NCI-H1105 treated with DMSO at 0.1 percent for 48 hours (cell line): ENCODE data around the gene ZNF185.

Source experiments
- DNase-seq: peaks from one replicate; lab custom pipeline; 2025; lab: John Stamatoyannopoulos, UW

Gene ZNF185

DNA sequence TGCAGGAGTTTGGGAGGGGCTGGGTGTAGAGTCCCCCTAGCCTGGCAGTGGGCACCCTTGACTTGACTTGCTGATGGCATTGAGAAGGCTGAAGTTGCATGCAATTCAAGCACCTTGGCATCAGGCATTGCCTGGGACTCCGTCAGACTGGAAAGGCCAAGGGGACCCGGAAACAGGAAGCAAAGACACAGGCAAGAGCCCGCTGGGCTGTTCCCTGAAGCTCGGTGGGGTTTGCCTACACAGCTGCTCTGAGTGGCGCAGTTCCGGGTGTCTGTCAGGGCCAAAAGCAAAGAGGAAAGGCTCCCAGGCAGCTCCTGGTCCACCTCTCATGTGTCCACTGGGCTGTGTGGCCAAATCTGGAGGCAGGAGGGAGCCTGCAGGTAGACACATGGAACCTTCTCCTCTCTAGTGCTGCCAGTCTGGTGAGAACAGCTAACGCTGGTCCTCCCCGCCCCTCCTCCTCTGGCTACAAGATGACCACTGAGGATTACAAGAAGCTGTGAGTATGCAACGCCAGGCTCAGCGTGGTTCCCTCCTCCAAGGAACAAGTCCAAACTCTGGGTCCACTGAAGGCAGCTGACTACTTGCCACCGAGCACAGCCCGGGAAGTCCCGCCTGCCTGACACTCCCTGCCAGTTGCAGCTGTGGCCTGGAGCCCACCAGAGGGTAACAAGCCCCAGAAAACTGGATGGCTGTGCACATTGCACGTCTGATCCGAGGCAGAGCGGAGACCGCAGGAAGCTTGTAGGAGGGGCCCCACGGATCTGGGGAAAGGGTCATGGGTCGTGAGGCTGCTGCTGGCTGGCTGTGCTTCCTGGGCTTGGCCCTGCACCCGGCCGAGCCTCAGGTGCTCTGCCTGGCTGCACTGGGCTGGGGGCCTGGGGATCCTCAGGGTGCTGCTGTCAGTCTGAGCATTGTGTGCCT is 20.1 kb downstream of the ZNF185 start:
- DNase-seq, result no peak

DNA sequence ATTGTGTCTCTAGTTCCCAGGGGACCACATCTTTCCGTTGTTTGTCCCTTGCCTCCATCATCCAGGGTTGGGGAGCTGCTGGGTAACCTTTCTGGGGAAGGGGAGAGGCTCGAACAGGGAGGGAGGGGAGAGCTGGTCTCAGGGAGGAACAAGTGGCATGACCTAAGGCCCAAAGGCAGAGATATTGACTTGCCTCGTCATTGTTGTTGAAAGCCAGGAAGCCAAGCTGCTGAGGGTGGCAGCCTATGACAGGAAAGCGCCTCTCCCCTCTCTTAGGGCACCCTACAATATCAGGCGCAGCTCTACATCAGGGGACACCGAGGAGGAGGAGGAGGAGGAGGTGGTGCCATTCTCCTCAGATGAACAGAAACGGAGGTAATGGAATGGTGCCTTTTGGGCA is 20.8 kb downstream of the ZNF185 start:
- DNase-seq, result no peak

DNA sequence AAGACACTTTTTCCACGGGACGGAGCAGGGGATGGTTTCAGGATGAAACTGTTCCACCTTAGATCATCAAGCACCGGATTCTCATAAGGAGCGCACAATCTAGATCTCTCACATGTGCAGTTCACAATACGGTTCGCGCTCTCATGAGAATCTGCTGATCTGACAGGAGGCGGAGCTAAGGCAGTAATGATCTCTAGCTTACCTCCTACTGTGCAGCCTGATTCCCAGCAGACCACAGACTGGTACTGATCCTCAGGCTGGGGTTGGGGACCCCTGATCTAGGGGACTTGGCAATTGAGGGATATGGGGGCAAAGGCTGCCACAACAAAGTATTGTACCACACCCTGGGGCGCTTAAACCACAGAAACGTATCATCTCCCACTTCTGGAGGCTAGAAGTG is 25.7 kb downstream of the ZNF185 start:
- no peak for DNase-seq

DNA sequence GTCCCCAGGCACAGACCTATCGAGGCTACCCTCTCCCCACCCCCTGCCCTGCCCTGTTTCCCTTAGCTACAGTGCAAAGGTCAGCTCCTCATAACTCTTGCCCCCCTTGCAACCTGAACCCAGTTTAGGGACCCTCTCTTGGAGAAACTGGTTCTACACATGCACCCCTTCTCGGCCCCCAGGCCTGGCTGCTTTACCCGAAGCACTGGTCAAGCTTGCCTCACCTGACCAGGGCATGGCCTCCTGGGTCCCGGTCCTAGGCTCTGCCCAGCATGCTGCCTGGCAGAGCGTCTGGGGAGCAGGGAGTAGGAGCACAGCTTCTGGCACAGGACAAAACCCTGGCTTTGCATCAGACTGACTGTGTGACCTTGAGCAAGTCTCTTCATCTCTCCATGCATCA is 28.0 kb downstream of the ZNF185 start:
- no peak for DNase-seq

DNA sequence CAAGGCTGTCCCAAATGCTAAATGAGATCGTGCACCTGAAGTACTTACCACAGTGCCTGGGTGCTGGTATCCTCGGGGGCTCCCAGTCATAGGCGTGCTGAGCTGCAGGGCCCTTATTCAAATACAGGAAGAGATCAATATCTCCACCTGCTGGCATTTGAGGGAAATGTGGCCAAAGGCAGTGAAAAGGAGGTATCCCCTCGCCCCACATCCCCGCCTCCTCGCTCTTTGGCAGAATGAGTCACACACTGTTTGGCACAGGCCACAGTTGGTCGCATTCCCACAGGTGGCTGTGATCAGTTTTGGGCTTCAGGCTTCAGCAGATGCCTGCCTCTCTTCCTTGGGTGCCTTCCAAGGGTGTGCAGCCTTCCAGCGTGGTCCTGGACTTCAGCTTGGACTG is 28.4 kb downstream of the ZNF185 start:
- DNase-seq, result peak; percentile 70

DNA sequence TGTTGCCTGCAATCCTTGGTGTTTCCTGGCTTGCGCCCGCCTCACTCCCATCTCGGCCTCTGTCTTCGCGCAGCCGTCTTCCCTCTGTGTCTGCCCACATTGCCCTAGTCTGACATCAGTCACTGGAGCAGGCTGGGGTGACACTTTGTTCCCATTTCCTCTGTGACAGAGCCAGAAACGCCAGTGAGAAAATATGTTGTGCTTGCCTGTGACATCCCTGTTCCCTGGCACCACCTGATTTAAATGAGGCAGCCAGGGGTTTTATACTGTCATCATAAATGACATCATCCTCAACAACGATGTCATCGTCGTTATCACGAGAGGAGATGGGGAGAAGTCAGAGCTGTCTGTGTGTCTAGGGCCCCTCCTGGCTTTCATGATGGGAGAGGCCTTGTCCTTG is 29.1 kb downstream of the ZNF185 start:
- DNase-seq, result no peak

DNA sequence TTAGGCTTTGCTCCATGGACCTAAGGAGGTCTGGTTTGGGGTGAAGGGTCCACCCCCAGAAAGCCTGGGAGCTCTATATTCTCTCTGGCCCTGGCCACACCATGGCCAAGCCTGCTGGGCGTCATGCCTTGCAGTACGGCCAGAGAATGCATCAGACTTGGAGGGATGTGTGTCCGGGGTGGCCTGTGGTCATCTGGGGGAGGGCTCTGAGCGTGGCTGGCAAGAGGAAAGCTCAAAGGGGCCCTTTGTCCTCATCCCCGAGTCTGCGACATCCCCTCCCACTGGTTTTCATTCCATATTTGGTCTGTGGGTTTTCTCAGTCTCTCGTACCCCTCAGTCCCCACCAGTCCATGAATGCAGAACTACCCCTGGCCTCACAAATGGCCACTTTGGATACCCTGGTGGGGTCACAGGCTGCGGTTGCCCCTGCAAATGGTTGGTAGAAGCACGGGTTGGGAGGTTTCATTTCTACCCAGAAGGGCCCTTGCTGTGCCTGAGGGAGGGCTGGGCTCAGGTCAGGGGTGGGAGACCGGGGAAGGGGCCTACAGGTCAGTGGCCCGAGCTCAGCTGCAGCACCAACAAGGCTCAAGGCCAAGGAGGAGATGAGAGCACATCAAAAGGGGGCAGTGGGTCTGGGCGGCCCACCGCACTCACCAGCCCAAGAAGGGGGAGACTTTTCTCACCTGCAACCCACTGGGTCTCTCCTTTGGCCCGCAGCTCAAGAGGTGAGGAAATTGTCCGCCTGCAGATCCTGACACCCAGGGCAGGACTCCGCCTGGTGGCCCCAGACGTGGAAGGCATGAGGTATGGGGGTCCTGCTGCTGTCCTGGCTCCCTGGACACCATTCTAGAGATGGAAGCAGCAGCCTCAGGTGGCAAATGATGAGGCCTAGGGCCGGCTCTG is 30.2 kb downstream of the ZNF185 start:
- no peak for DNase-seq

DNA sequence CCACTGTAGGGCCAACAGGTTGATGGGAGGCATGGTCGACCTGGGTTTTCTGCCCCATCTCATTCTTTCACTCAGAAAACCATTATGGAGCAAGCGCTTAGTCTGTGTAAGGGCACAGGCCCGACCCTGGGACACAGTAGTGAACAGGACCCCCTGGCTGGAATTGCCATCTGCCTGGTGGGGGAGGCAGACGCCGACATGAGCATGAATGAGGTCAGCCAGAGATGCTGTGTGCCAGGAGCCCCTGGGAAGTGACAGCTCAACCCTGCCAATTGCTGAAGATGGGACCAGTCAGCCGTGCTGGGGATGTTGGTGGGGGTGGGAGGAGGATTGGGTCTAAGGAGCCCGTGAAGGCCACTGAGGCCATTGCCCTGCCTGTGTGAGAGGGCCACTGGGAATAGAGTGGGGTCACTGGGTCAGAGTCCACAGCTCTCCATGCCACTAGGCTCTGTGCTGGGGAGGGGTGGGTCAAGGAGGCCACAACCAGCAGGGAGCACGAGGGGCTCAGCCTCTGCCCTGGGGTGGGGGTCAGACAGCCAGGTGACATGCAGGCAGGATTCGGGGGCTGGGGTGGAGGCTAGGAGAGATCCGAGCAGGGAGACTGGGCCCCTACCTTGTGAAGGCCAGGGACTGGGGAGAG is 31.0 kb downstream of the ZNF185 start:
- DNase-seq, result no peak

DNA sequence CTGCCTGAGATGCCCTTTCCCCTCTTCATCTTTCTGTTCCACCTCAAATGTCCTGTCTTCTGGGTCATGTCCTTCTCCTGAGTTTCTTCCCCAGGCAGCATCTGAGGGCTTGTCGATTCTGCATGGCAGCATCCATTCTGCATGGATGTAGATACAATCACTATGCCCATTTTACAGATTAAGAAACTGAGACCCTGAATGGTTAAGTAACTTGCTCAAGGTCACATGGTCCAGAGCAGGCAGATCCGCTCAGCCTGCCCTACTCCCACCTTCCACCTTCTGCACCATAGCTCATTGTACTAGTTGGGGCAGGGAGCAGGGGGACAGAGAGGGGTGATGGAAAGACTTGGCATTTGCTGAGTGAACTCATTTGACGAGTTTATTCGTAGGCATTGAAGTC is 32.0 kb downstream of the ZNF185 start:
- no peak for DNase-seq

DNA sequence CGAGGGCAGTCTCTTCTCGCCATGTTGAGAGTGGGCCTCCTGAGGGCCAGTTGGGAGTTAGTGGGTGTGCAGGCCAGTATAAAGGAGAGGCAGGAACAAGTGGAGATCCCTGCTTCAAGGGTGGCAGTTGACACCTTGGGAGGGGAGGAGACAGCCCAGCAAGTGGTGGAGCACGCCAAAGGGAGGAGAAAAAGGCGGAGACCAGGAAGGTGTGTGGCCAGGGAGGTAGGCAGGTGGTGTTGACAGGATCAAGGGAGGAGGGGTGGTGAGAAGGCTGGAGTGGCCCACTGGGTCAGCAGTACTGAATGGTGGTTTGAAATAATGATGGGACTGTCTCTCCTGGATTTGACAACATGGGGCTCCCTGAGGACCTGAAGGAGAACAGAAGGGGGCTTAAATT is 32.6 kb downstream of the ZNF185 start:
- DNase-seq, result no peak

DNA sequence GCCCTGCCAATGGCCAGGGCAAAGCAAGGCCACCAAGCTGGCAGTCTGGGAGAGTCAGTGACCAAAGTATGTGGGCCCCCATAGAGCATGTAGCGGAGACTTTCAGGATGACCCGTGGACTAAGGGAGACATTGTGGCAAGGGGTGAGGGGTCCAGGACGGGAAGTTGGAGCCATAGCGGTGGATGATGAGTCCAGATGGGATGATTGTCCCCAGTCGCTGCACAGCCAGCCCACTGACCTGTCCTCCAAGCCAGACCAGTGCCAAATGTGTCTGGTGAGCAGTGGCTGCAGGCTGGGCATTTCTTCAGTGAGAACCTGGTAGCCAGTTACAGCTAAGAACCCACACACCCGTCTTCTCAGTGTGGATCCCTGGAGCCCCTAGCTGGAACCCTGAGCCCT is 34.3 kb downstream of the ZNF185 start:
- DNase-seq, result no peak

DNA sequence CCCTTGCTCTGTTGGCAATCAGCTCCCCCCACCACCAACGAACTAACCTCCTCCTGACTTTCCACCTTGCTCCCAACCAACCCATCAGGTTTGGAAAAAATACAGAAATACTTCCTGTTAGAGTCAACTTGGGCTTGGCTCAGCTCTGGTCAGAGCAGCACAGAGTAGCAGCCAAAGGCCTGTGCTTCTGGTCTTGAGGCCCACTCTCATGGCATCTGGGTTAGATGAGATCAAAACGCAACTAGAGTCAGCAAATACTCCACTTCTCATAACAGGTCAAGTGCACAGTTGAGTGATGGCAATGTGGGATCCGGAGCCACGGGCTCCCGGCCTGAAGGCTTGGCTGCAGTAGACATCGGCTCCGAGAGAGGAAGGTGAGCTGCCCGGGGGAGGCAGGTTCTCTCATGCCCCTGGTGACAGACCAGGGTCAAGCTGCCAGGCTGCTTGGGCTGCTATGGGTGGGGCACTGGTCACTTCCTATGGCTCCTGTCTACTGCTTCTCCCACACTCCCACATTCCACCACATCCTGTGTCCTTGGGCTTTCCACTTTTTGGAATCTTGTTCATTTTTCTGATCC is 34.8 kb downstream of the ZNF185 start:
- DNase-seq, result no peak

DNA sequence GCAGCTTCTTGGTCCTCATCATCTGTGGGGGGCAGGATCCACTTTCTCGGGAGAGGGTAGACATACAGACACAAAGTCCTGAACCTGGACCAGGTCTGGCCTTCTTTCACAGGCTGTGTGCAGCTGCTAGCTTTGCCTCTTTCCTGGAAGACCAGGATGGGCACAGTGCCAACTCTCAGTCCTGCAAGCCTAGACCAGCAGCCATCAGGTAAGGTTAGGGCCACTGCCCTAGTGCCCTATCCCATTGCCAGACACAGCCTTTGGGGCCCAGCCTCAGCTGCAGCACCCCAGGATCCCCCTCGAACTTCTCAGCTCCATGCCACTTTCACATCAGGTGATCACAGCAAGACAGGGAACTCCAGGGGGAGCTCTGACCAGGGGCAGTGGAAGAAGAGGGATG is 38.4 kb downstream of the ZNF185 start:
- DNase-seq, result peak; percentile 36

DNA sequence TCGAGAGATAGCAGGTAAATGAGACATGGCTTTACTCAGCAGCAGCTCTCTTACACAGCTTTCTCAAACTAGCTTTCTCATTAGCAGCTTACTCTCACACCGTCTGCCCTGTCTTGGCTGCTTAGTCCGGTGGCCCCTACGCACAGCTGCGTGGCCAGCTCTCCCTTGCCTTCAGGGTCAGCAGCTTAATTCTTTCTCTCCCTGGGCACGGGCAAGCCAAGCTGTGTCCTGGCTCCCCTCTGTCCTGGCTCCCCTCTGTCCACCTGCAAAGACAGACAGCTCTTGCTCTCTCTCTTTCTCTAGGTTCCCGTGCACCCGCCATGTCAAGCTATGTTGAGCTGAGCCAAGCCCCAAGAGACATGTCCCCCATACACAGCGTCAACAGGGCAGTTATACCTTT is 39.4 kb downstream of the ZNF185 start:
- DNase-seq, result no peak

DNA sequence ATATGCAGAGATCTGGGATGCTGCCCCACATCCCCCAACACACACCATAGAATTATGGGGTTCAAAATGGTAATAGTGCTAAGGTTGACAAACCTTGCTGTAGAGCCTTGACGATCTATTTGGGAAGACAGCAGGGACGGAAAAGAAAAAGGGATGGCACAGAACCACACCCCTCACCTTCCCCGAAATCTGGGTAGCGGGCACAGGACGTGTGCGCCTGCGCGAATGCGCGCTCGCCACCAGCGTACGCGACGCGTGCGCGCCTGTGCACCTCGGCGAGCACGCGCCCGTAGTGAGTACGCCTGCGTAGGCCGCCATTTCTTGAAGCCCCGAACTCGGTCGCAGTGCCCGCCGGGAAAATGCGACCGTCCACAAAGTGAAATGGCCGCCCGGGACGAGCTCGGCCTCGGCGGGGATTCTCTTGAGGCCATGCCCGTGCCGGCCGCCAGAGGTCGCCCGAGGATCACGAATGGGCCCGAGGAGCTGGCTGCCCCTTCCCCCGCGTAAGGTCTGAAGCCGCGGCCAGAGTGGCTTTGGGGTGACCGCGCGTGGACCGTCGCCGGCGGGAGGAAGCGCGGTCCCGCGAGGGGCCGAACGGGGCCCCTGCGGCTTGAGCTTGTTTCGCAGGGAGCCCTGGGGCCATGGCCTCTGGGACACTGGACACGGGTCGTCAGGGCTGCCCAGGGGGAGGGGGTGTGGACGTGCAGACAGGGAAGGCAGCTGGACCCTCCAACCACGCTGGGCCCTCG is 43.6 kb downstream of the ZNF185 start:
- peak; percentile 96 for DNase-seq

DNA sequence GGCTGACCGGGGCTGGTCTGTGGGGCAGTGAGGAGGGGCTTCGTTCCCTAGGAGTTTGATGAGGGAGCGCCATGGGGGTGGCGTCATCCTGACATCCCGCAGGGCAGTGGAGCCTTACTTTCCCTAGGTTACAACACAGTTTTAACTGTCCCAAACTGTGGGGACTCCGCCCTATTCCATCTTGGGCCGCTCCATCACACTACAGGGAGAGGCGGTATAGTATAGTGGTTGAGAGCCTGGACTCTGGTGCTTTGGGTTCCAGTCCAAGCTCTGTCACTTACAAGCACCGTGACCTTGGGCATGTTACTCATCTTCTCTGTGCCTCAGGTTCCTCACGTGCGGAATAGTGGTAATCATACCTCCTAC is 44.2 kb downstream of the ZNF185 start:
- DNase-seq, result no peak

DNA sequence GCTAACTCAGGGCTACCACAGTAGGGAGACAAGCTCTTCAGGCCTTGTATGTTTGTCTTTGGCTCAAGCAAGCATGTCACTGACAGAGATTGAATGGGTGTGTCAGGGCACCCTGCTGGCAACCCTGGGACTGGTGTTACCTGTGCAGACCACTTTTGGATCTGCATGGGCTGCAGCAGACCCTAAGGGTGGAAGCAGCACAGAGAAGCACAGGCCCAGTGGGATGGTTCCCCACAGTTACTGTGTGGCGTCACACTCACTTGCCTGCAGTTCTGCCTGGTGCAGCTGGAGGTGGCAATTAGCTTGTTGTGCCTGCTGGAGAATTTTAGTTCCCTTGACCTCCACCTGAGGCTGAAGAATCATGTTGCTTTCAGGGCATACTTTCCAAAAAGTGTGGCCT is 46.0 kb downstream of the ZNF185 start:
- no peak for DNase-seq

DNA sequence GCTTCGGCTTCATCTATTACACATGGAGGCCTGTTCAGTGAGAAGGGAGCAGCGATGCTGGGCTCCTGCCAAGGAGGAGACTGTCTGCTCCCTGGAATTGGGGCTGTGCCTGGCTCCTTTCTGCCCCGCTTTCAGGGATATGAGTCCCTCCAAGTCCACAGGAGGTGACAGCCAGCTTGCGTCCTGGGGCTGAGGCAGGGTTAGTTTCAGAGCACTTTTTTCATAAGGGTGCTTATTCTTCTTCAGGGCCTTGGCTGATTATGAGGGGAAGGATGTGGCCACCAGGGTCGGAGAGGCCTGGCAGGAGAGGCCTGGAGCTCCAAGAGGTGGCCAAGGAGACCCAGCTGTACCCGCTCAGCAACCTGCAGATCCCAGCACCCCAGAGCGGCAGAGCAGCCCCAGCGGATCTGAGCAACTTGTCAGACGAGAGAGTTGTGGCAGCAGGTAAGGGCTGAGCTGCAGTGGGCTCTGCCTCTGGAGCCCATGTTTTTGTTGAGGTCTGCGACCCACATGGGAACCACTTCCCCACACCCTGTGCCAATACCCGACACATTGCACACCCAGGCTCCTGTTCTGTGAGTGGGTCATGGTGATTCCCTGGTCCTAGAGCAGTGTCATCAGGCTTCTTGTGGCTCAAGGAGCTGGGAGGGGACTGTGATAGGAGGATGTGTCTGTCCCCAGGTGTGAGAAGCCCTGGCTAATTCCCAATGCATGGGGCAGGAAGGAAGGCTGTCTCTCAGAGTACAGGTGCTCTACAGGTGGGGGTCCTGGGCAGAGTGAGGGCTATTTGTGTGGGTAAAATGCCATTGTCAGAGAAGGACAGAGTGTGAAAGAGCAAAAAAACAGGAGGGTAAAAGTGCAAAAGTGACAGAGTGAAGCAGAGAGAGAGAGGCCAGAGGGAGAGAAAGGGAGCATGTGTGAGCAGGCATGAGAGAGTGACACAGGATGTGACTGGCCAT is 47.4 kb downstream of the ZNF185 start:
- DNase-seq, result no peak

DNA sequence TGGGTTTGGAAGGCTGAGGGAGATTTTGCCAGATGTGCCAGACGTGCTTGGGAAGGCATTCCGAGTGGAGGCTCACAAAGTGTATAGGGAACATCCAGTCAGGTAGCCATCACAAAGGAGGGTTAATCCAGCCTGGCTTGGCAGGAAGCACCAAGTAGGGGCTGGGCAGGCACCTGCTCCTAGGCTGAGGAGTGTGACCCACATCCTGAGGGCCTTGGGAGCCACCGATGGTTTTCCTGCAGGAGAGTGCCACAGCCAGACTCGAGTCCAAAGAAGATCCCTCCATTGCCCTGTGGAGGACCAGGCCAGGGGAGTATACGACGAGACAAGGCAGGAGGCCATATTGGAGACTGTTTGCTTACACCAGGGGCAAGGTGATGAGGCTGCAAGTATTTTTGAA is 48.8 kb downstream of the ZNF185 start:
- no peak for DNase-seq
